GM23338 (cell line): ENCODE data around the gene SLC5A5.

ENCODE experiments used
- CREB1 ChIP-seq: fragments of 250-450 bp; sonication (Bioruptor Pico); IDR thresholded peaks from 2 replicates; pipeline ENCODE4 v1.5.0; 2020; ENCODE audit warnings: low read depth, mild to moderate bottlenecking, moderate library complexity
- CTCF ChIP-seq, 2 experiments: fragments of 200-600 bp in 1 of 2; sonication (generic) in 1 of 2; conservative IDR thresholded peaks; 2 replicates each; pipeline versions ENCODE4 v1.5.1 to v1.6.1; 2016 to 2017; ENCODE audit warnings: antibody characterized with exemption in 2 of 2, low read depth in 2 of 2, mild to moderate bottlenecking in 2 of 2, moderate library complexity in 1 of 2
- EZH2 ChIP-seq: fragments of 200-600 bp; sonication (generic); IDR thresholded peaks from one replicate; pipeline ENCODE4 v1.8.0; 2017; ENCODE audit warnings: antibody characterized with exemption, mild to moderate bottlenecking, low read depth; ENCODE audit not compliant: unreplicated experiment
- STAT1 ChIP-seq: IDR thresholded peaks from one replicate; pipeline ENCODE4 v1.6.1; 2016; ENCODE audit warnings: antibody characterized with exemption; ENCODE audit not compliant: unreplicated experiment
- ZNF114 ChIP-seq: fragments of 250-450 bp; sonication (Bioruptor Pico); IDR thresholded peaks from 2 replicates; pipeline ENCODE4 v1.5.0; 2020; ENCODE audit warnings: mild to moderate bottlenecking, moderate library complexity

GRCh38 chr19:17931532-17932191, 59.9 kb downstream of the SLC5A5 start:
- TF ChIP-seq CTCF (conservative IDR thresholded peaks at IDR 0.05; ENCODE audit: low read depth in 2 of 2) (no peak), ZNF114 (no peak), EZH2 (no peak), CREB1 (CRISPR knock-in tag) (no peak), STAT1 (no peak)
